Measurements from ENCODE around the gene MUC22.

Gene MUC22

GRCh38 chr6:30970946-30971345 is 39.3 kb upstream of the MUC22 start:
- no peak for TF ChIP-seq CTCF (IDR thresholded peaks at IDR 0.05; ENCODE audit: extremely low read depth, missing control alignments)

GRCh38 chr6:30972816-30973215 is 37.5 kb upstream of the MUC22 start:
- TF ChIP-seq CTCF (IDR thresholded peaks at IDR 0.05; ENCODE audit: extremely low read depth, missing control alignments), result no peak
- no peak for DNase-seq (ENCODE audit: low spot score)

More at GRCh38 chr6:30970946-30971345, 39.3 kb upstream of the MUC22 start:
- DNase-seq (ENCODE audit: low spot score), result no peak

GRCh38 chr6:30974490-30975252 is 35.6 kb upstream of the MUC22 start:
- no peak for DNase-seq (ENCODE audit: low spot score)
- TF ChIP-seq CTCF (IDR thresholded peaks at IDR 0.05; ENCODE audit: extremely low read depth, missing control alignments), result no peak

GRCh38 chr6:30979141-30979540 is 31.1 kb upstream of the MUC22 start:
- TF ChIP-seq CTCF (IDR thresholded peaks at IDR 0.05; ENCODE audit: extremely low read depth, missing control alignments), result no peak
- DNase-seq (ENCODE audit: low spot score), result no peak

- TF ChIP-seq CTCF (IDR thresholded peaks at IDR 0.05; ENCODE audit: extremely low read depth, missing control alignments), result no peak
- DNase-seq (ENCODE audit: low spot score), result no peak
Measured at GRCh38 chr6:30979690-30980089, 30.6 kb upstream of the MUC22 start.

GRCh38 chr6:30981942-30982772 is 28.1 kb upstream of the MUC22 start:
- no peak for DNase-seq (ENCODE audit: low spot score)
- TF ChIP-seq CTCF (IDR thresholded peaks at IDR 0.05; ENCODE audit: extremely low read depth, missing control alignments), result no peak

- DNase-seq (ENCODE audit: low spot score), result no peak
- no peak for TF ChIP-seq CTCF (IDR thresholded peaks at IDR 0.05; ENCODE audit: extremely low read depth, missing control alignments)
Measured at GRCh38 chr6:30983439-30983838, 26.8 kb upstream of the MUC22 start, which contains the start of gene MUC21. Gene MUC21 (plus strand): TSS chr6:30983718. CDS start chr6:30983959, 241 bp downstream.

Data from GM20000 (cell line).